HepG2 (cell line): Measurements from ENCODE around the gene ANG. TPM values are rescaled to one million over a fixed set of nuclear protein-coding genes. Genes with fewer than 3 reads are reported as not detected.
A peak's percentile ranks its signal among the peaks of the same experiment; 100 is the strongest.

ENCODE experiments used
- AFF4 ChIP-seq: sonication (generic); formaldehyde crosslinking; IDR thresholded peaks from 2 replicates; pipeline ENCODE4 v1.4.0; 2020; ENCODE audit warnings: missing genetic modification reagents
- AHR ChIP-seq: IDR thresholded peaks from 2 replicates; pipeline ENCODE4 v1.6.1; 2018; ENCODE audit warnings: missing genetic modification reagents, missing compliant biosample characterization
- EED ChIP-seq: sonication (generic); formaldehyde crosslinking; IDR thresholded peaks from 2 replicates; pipeline ENCODE4 v1.5.0; 2020; ENCODE audit warnings: mild to moderate bottlenecking, missing genetic modification reagents
- ELF3 ChIP-seq: IDR thresholded peaks from 2 replicates; pipeline ENCODE4 v1.6.1; 2016; ENCODE audit warnings: missing genetic modification reagents, missing compliant biosample characterization
- ETV6 ChIP-seq: sonication (generic); formaldehyde crosslinking; conservative IDR thresholded peaks from 2 replicates; pipeline ENCODE4 v1.4.0; 2020; ENCODE audit warnings: missing genetic modification reagents
- GABPA ChIP-seq, 2 experiments: IDR thresholded peaks; 2 replicates each; pipeline ENCODE4 v1.6.1; 2011 to 2016; ENCODE audit warnings: low read depth in 2 of 2, low read length in 1 of 2, missing biosample characterization in 1 of 2, missing genetic modification characterization in 1 of 2
- HOXA7 ChIP-seq: sonication (generic); formaldehyde crosslinking; IDR thresholded peaks from 2 replicates; pipeline ENCODE4 v1.8.1; 2022; ENCODE audit warnings: mild to moderate bottlenecking, missing genetic modification reagents, moderate library complexity
- MAZ ChIP-seq, 2 experiments: sonication (generic) in 1 of 2; formaldehyde crosslinking in 1 of 2; IDR thresholded peaks; 2 replicates each; pipeline versions ENCODE4 v1.5.0 to v1.6.1; 2012 to 2020; ENCODE audit warnings: low read depth in 2 of 2, mild to moderate bottlenecking in 2 of 2, borderline replicate concordance in 1 of 2, improper control_type of control experiment in 1 of 2, low read length in 1 of 2, missing genetic modification reagents in 1 of 2, moderate library complexity in 1 of 2
- MLLT10 ChIP-seq: sonication (generic); formaldehyde crosslinking; IDR thresholded peaks from 2 replicates; pipeline ENCODE4 v1.4.0; 2020; ENCODE audit warnings: missing genetic modification reagents
- MYC ChIP-seq: sonication (generic); formaldehyde crosslinking; IDR thresholded peaks from 2 replicates; pipeline ENCODE4 v1.9.0; 2021; ENCODE audit warnings: missing genetic modification reagents, borderline replicate concordance
- SSRP1 ChIP-seq: IDR thresholded peaks from 2 replicates; pipeline ENCODE4 v1.6.1; 2016; ENCODE audit warnings: control low read depth
- TEAD2 ChIP-seq: sonication (generic); formaldehyde crosslinking; IDR thresholded peaks from 2 replicates; pipeline ENCODE4 v1.9.0; 2021; ENCODE audit warnings: missing genetic modification reagents
- YEATS2 ChIP-seq: sonication (generic); formaldehyde crosslinking; IDR thresholded peaks from 2 replicates; pipeline ENCODE4 v1.4.0; 2020; ENCODE audit warnings: missing genetic modification reagents, borderline replicate concordance
- ZFP90 ChIP-seq: sonication (generic); formaldehyde crosslinking; IDR thresholded peaks from 2 replicates; pipeline ENCODE4 v1.8.0; 2022; ENCODE audit warnings: missing genetic modification reagents, mild to moderate bottlenecking, inconsistent platforms, borderline replicate concordance
- ZNF121 ChIP-seq: sonication (generic); formaldehyde crosslinking; IDR thresholded peaks from 2 replicates; pipeline ENCODE4 v1.5.0; 2020; ENCODE audit warnings: mild to moderate bottlenecking, missing genetic modification reagents
- ZNF136 ChIP-seq: sonication (generic); formaldehyde crosslinking; IDR thresholded peaks from 2 replicates; pipeline ENCODE4 v1.8.1; 2022; ENCODE audit warnings: low read depth, mild to moderate bottlenecking, moderate library complexity, missing genetic modification reagents
- ZNF3 ChIP-seq: IDR thresholded peaks from 2 replicates; pipeline ENCODE4 v1.7.0; 2017; ENCODE audit warnings: inconsistent platforms
- ZNF432 ChIP-seq: sonication (generic); formaldehyde crosslinking; IDR thresholded peaks from 2 replicates; pipeline ENCODE4 v1.5.0; 2020; ENCODE audit warnings: missing genetic modification reagents, mild to moderate bottlenecking, borderline replicate concordance
- ZNF510 ChIP-seq: sonication (generic); formaldehyde crosslinking; IDR thresholded peaks from 2 replicates; pipeline ENCODE4 v1.4.0; 2020; ENCODE audit warnings: low read depth, mild to moderate bottlenecking, missing genetic modification reagents
- ZNF572 ChIP-seq: sonication (generic); formaldehyde crosslinking; IDR thresholded peaks from 2 replicates; pipeline ENCODE4 v1.5.1; 2020; ENCODE audit warnings: mild to moderate bottlenecking, missing genetic modification reagents
- ZNF629 ChIP-seq: sonication (generic); formaldehyde crosslinking; conservative IDR thresholded peaks from 2 replicates; pipeline ENCODE4 v1.5.0; 2020; ENCODE audit warnings: missing genetic modification reagents
- ZNF703 ChIP-seq: sonication (generic); formaldehyde crosslinking; IDR thresholded peaks from 2 replicates; pipeline ENCODE4 v1.5.1; 2020; ENCODE audit warnings: missing genetic modification reagents, mild to moderate bottlenecking, moderate library complexity, borderline replicate concordance
- ZNF766 ChIP-seq: sonication (generic); formaldehyde crosslinking; IDR thresholded peaks from 2 replicates; pipeline ENCODE4 v1.5.0; 2020; ENCODE audit warnings: missing genetic modification reagents, borderline replicate concordance
- ZNF83 ChIP-seq: sonication (generic); formaldehyde crosslinking; IDR thresholded peaks from 2 replicates; pipeline ENCODE4 v1.4.0; 2020; ENCODE audit warnings: missing genetic modification reagents, mild to moderate bottlenecking, borderline replicate concordance
- polyA plus RNA-seq, 8 experiments: library from polyadenylated mRNA; depleted of rRNA in 3 of 8; stranded (reverse) in 7 of 8; unstranded in 1 of 8; fragments of >200 nt; fragmentation: Illumina TruSeq in 4 of 8; extraction: Trizol in 4 of 8; gene quantifications; 2 replicates each; pipeline versions ENCODE4 v1.2.1 to v1.2.3, GENCODE V29; 2011 to 2016; ENCODE audit warnings: low read depth in 4 of 8, missing spikeins in 1 of 8, mixed read lengths in 1 of 8; ENCODE audit not compliant: insufficient read depth in 1 of 8
- total RNA-seq, 5 experiments: library from RNA; depleted of rRNA; stranded (reverse); fragments of >200 nt; fragmentation: Illumina TruSeq; extraction: Trizol; gene quantifications; 2 replicates each; pipeline ENCODE4 v1.2.3, GENCODE V29; 2016; ENCODE audit warnings: low read depth in 1 of 5
- TF ChIP-seq, protein P1 (sequence below): sonication (generic); formaldehyde crosslinking; IDR thresholded peaks from 2 replicates; pipeline ENCODE4 v1.4.0; 2020; ENCODE audit warnings: low read depth, mild to moderate bottlenecking, missing genetic modification reagents
- TF ChIP-seq, protein P2 (sequence below): sonication (generic); formaldehyde crosslinking; IDR thresholded peaks from 2 replicates; pipeline ENCODE4 v1.4.0; 2020; ENCODE audit warnings: missing genetic modification reagents

Gene ANG
- total and polyA plus RNA-seq, 2 of the 13 experiments (the other 11 are each of a cell fraction or from before 2014, with no cell fraction given): 83.6 to 401 TPM

- TF ChIP-seq MAZ (IDR thresholded peaks at IDR 0.05; ENCODE audit: borderline replicate concordance, low read depth, low read length): peak; percentile 2; the same call in 1 of the 2 replicates
- peak; percentile 29; the same call in 1 of the 2 replicates for TF ChIP-seq MAZ (CRISPR knock-in tag; IDR thresholded peaks at IDR 0.05; ENCODE audit: low read depth)
- no peak for TF ChIP-seq ZNF510 (CRISPR knock-in tag)
- no peak; the same call in 1 of the 2 replicates for TF ChIP-seq ETV6
- TF ChIP-seq ZNF83 (CRISPR knock-in tag): no peak
- no peak for TF ChIP-seq ZNF121
- TF ChIP-seq ZNF572 (CRISPR knock-in tag): no peak
- peak; percentile 62 for TF ChIP-seq ELF3 (CRISPR knock-in tag)
- TF ChIP-seq SSRP1 (CRISPR knock-in tag): peak; percentile 100
- no peak for TF ChIP-seq MLLT10
- 0 out of 2 replicates have a peak, but pooled peaks have one; percentile 16 for TF ChIP-seq YEATS2
- TF ChIP-seq ZNF3 (CRISPR knock-in tag): peak; percentile 86
- TF ChIP-seq, protein P1, sequence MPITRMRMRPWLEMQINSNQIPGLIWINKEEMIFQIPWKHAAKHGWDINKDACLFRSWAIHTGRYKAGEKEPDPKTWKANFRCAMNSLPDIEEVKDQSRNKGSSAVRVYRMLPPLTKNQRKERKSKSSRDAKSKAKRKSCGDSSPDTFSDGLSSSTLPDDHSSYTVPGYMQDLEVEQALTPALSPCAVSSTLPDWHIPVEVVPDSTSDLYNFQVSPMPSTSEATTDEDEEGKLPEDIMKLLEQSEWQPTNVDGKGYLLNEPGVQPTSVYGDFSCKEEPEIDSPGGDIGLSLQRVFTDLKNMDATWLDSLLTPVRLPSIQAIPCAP (CRISPR knock-in tag): no peak
- TF ChIP-seq ZNF629: 0 out of 2 replicates have a peak, but pooled peaks have one; percentile 40
- no peak for TF ChIP-seq GABPA (IDR thresholded peaks at IDR 0.05; ENCODE audit: low read depth, low read length)
- no peak for TF ChIP-seq GABPA (CRISPR knock-in tag; IDR thresholded peaks at IDR 0.05; ENCODE audit: low read depth)
- TF ChIP-seq ZNF703: no peak
- no peak for TF ChIP-seq HOXA7 (CRISPR knock-in tag)
- no peak for TF ChIP-seq AFF4 (CRISPR knock-in tag)
- TF ChIP-seq AHR: no peak
- TF ChIP-seq ZNF432 (CRISPR knock-in tag): no peak
- no peak for TF ChIP-seq TEAD2
- no peak for TF ChIP-seq ZNF136 (CRISPR knock-in tag)
- TF ChIP-seq MYC (CRISPR knock-in tag): peak; percentile 15; the same call in 1 of the 2 replicates
- peak; percentile 86; the same call in 1 of the 2 replicates for TF ChIP-seq EED (CRISPR knock-in tag)
- TF ChIP-seq, protein P2, sequence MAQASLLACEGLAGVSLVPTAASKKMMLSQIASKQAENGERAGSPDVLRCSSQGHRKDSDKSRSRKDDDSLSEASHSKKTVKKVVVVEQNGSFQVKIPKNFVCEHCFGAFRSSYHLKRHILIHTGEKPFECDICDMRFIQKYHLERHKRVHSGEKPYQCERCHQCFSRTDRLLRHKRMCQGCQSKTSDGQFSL (CRISPR knock-in tag): no peak
- TF ChIP-seq ZFP90 (CRISPR knock-in tag): peak; percentile 69
- no peak for TF ChIP-seq ZNF766 (CRISPR knock-in tag)
Measured at GRCh38 chr14:20681348-20682126, 7.0 kb upstream of the ANG start (continued).
